Stimulated activated CD8-positive, alpha-beta memory T cell treated with anti-CD3 and anti-CD28 coated beads, Interleukin-12 subunit alpha, Interleukin-12 subunit beta, amount 100 ng/mL, for 1 hour (primary cell): ENCODE data around the gene RGS18.
"Not testable (repeated sequence)": the region's sequence is repeated elsewhere in the genome, so short reads cannot be mapped to it uniquely, and the experiment has no call there.

Source experiments
- DNase-seq: peaks from one replicate; pipeline ENCODE4 v3.0.0-alpha.2; 2020; ENCODE audit warnings: low read depth

Gene RGS18

GRCh38 chr1:192158181-192158580 lies at the start of gene RGS18:
RGS18 (plus strand) TSS chr1:192158462; CDS start chr1:192158638, 176 bp downstream.
- no peak for DNase-seq

- DNase-seq, result no peak
These were observed 48.7 kb upstream of the RGS18 start for GRCh38 chr1:192109576-192109975.

GRCh38 chr1:192115000-192115399 lies 43.3 kb upstream of the RGS18 start:
- no peak for DNase-seq

- DNase-seq, result no peak
These were observed 39.3 kb upstream of the RGS18 start for GRCh38 chr1:192118881-192119405.

GRCh38 chr1:192119701-192120100 lies 38.6 kb upstream of the RGS18 start:
- no peak for DNase-seq

- DNase-seq, result no peak
These were observed 35.6 kb upstream of the RGS18 start for GRCh38 chr1:192122668-192123067.

- DNase-seq, result no peak
These were observed 35.0 kb upstream of the RGS18 start for GRCh38 chr1:192123212-192123611.

GRCh38 chr1:192126030-192126619 lies 32.1 kb upstream of the RGS18 start:
- no peak for DNase-seq

- DNase-seq, result no peak
These were observed 28.1 kb upstream of the RGS18 start for GRCh38 chr1:192130175-192130574.

GRCh38 chr1:192130865-192131264 lies 27.4 kb upstream of the RGS18 start:
- DNase-seq, result not testable (repeated sequence)

GRCh38 chr1:192131914-192132313 lies 26.3 kb upstream of the RGS18 start:
- no peak for DNase-seq

GRCh38 chr1:192133350-192133926 lies 24.8 kb upstream of the RGS18 start:
- DNase-seq, result no peak

GRCh38 chr1:192140382-192140781 lies 17.9 kb upstream of the RGS18 start:
- DNase-seq, result no peak

- DNase-seq, result no peak
These were observed 11.0 kb upstream of the RGS18 start for GRCh38 chr1:192147221-192147620.

- DNase-seq, result no peak
These were observed 10.6 kb upstream of the RGS18 start for GRCh38 chr1:192147696-192148095.

- DNase-seq, result no peak
These were observed 7.1 kb upstream of the RGS18 start for GRCh38 chr1:192151176-192151575.

- no peak for DNase-seq
These were observed 5.0 kb upstream of the RGS18 start for GRCh38 chr1:192153276-192153675.

GRCh38 chr1:192157067-192157466 lies 1.2 kb upstream of the RGS18 start:
- DNase-seq, result no peak

- DNase-seq, result no peak
These were observed 752 bp downstream of the RGS18 start for GRCh38 chr1:192159014-192159413.

GRCh38 chr1:192159781-192160180 lies 1.5 kb downstream of the RGS18 start:
- no peak for DNase-seq

GRCh38 chr1:192160196-192160595 lies 1.9 kb downstream of the RGS18 start:
- DNase-seq, result no peak

GRCh38 chr1:192161976-192162375 lies 3.7 kb downstream of the RGS18 start:
- no peak for DNase-seq

GRCh38 chr1:192162376-192162775 lies 4.1 kb downstream of the RGS18 start:
- DNase-seq, result no peak

GRCh38 chr1:192165002-192165401 lies 6.7 kb downstream of the RGS18 start:
- DNase-seq, result not testable (repeated sequence)
